K562 (cell line): ENCODE measurements around the gene LASP1. TPM values are rescaled to one million over a fixed set of nuclear protein-coding genes. Genes with fewer than 3 reads are reported as not detected.

ENCODE experiments used
- BACH1 ChIP-seq: fragments of 200-800 bp; sonication (Bioruptor generic); IDR thresholded peaks from 2 replicates; pipeline ENCODE4 v1.6.1; 2016; ENCODE audit warnings: missing genetic modification characterization, missing compliant biosample characterization
- BRF1 ChIP-seq: IDR thresholded peaks from 3 replicates; pipeline ENCODE4 v1.6.1; 2011; ENCODE audit warnings: borderline replicate concordance, mild to moderate bottlenecking; ENCODE audit not compliant: insufficient read length; ENCODE audit errors: extremely low read depth
- CEBPZ ChIP-seq: fragments of 150-350 bp; IDR thresholded peaks from 2 replicates; pipeline ENCODE4 v1.6.1; 2014; ENCODE audit warnings: low read depth, mild to moderate bottlenecking, low read length, borderline replicate concordance
- FOXP1 ChIP-seq: sonication (generic); formaldehyde crosslinking; IDR thresholded peaks from 2 replicates; pipeline ENCODE4 v1.8.0; 2022; ENCODE audit warnings: mild to moderate bottlenecking, missing genetic modification reagents
- HNRNPLL ChIP-seq: fragments of 200-400 bp; formaldehyde crosslinking; IDR thresholded peaks from 2 replicates; pipeline ENCODE4 v1.6.1; 2017; ENCODE audit warnings: low read length, low read depth, mild to moderate bottlenecking; ENCODE audit not compliant: poor library complexity, severe bottlenecking
- KDM5B ChIP-seq: fragments of 200-600 bp; sonication (generic); IDR thresholded peaks from 2 replicates; pipeline ENCODE4 v1.6.1; 2012; ENCODE audit warnings: low read depth, mild to moderate bottlenecking, moderate library complexity, low read length, control low read depth, inconsistent platforms; ENCODE audit not compliant: insufficient replicate concordance
- PATZ1 ChIP-seq: fragments of 250-450 bp; sonication (Bioruptor Pico); IDR thresholded peaks from 2 replicates; pipeline ENCODE4 v1.5.0; 2020; ENCODE audit warnings: mild to moderate bottlenecking, borderline replicate concordance
- POLR2AphosphoS5 ChIP-seq: IDR thresholded peaks from 2 replicates; pipeline ENCODE4 v1.6.1; 2011; ENCODE audit warnings: mild to moderate bottlenecking, low read depth, low read length, moderate library complexity; ENCODE audit not compliant: control insufficient read depth, insufficient read depth
- POLR3A ChIP-seq: IDR thresholded peaks from 2 replicates; pipeline ENCODE4 v1.6.1; 2011; ENCODE audit warnings: borderline replicate concordance, mild to moderate bottlenecking, moderate library complexity; ENCODE audit not compliant: insufficient read length, insufficient read depth; ENCODE audit errors: extremely low read depth
- RHOXF2B ChIP-seq: fragments of 250-450 bp; sonication (Bioruptor Pico); conservative IDR thresholded peaks from 2 replicates; pipeline ENCODE4 v1.5.1; 2021
- RUNX1 ChIP-seq: sonication (generic); IDR thresholded peaks from 2 replicates; pipeline ENCODE4 v1.6.1; 2016; ENCODE audit warnings: antibody characterized with exemption, low read depth
- TRIM24 ChIP-seq, 2 experiments: fragments of 450-650 bp; IDR thresholded peaks; 2 replicates each; pipeline ENCODE4 v1.6.1; 2016
- XRCC5 ChIP-seq: fragments of 200-400 bp; formaldehyde crosslinking; IDR thresholded peaks from 2 replicates; pipeline ENCODE4 v1.6.1; 2017; ENCODE audit warnings: low read depth, mild to moderate bottlenecking, low read length
- ZBTB33 ChIP-seq: sonication (generic); formaldehyde crosslinking; IDR thresholded peaks from 2 replicates; pipeline ENCODE4 v1.8.1; 2023; ENCODE audit warnings: mild to moderate bottlenecking, missing genetic modification reagents
- ZNF197 ChIP-seq: fragments of 200-800 bp; sonication (Bioruptor generic); IDR thresholded peaks from 2 replicates; pipeline ENCODE4 v1.6.1; 2016; ENCODE audit warnings: low read depth, missing genetic modification characterization, missing compliant biosample characterization
- ZNF239 ChIP-seq: fragments of 250-450 bp; sonication (Bioruptor Pico); IDR thresholded peaks from 2 replicates; pipeline ENCODE4 v1.4.0; 2020; ENCODE audit warnings: mild to moderate bottlenecking
- ZNF436 ChIP-seq: fragments of 250-450, 450-650 bp; sonication (Bioruptor Pico); formaldehyde crosslinking; IDR thresholded peaks from 2 replicates; pipeline ENCODE4 v1.7.0; 2020; ENCODE audit warnings: mild to moderate bottlenecking
- ZNF696 ChIP-seq: fragments of 250-450 bp; sonication (Bioruptor Pico); conservative IDR thresholded peaks from 2 replicates; pipeline ENCODE4 v1.4.0; 2020; ENCODE audit warnings: mild to moderate bottlenecking, moderate library complexity
- polyA plus RNA-seq, 8 experiments: library from polyadenylated mRNA; depleted of rRNA in 4 of 8; stranded (reverse) in 5 of 8; unstranded in 3 of 8; fragments of >200 nt; fragmentation: Nextera tagmentation in 2 of 8; fragmentation: Illumina TruSeq in 1 of 8; extraction: Ambion mirVana in 2 of 8; extraction: Trizol in 1 of 8; gene quantifications; 2 replicates each; pipeline versions ENCODE4 v1.2.1 to v1.2.3, GENCODE V29; 2011 to 2014; ENCODE audit warnings: inconsistent platforms in 1 of 8, missing spikeins in 1 of 8
- total RNA-seq, 7 experiments: library from RNA; depleted of rRNA in 6 of 7; stranded (reverse); fragments of >200 nt in 6 of 7; fragmentation: Illumina TruSeq in 2 of 7; extraction: Trizol in 2 of 7; gene quantifications; 2 replicates each; pipeline versions ENCODE4 v1.2.1 to v1.2.3, GENCODE V29; 2011 to 2021; ENCODE audit warnings: low replicate concordance in 1 of 7

The LASP1 gene
- total and polyA plus RNA-seq, 9 of the 15 experiments (the other 6 are each of a cell fraction or from before 2014, with no cell fraction given), result 23.0 to 125 (median 55.3) TPM

GRCh38 chr17:38871247-38872015, 1.6 kb downstream of the LASP1 start (continued):
- no peak for TF ChIP-seq POLR3A
- no peak for TF ChIP-seq RUNX1
- TF ChIP-seq ZNF239 (CRISPR knock-in tag), result no peak
- no peak for TF ChIP-seq KDM5B
- TF ChIP-seq ZNF696 (CRISPR knock-in tag), result no peak
- TF ChIP-seq POLR2AphosphoS5, result peak; percentile 58; the same call in 1 of the 2 replicates
- peak in 1 of 2 experiments; percentile 63; a peak in 2 of 4 replicates for TF ChIP-seq TRIM24 (IDR thresholded peaks at IDR 0.05)
- no peak for TF ChIP-seq PATZ1 (CRISPR knock-in tag)
- TF ChIP-seq BRF1, result no peak
- no peak for TF ChIP-seq ZBTB33
- no peak for TF ChIP-seq XRCC5
- no peak for TF ChIP-seq RHOXF2B
- TF ChIP-seq BACH1 (tag), result 0 out of 2 replicates have a peak, but pooled peaks have one; percentile 51
- TF ChIP-seq FOXP1 (CRISPR knock-in tag), result no peak
- no peak for TF ChIP-seq HNRNPLL
- no peak for TF ChIP-seq ZNF436 (CRISPR knock-in tag)
- no peak for TF ChIP-seq CEBPZ
- TF ChIP-seq ZNF197 (CRISPR knock-in tag), result no peak
